HuH-7 (cell line): Measurements from ENCODE around the gene MEN1.

ENCODE experiments used
- DNase-seq: peaks from one replicate; pipeline ENCODE4 v3.0.0; 2011; ENCODE audit warnings: low spot score

Gene MEN1

GRCh38 chr11:64801561-64802369 is 8.6 kb downstream of the MEN1 start:
- DNase-seq, result no peak

GRCh38 chr11:64801158-64801464 is 9.2 kb downstream of the MEN1 start:
- DNase-seq, result no peak

DNA sequence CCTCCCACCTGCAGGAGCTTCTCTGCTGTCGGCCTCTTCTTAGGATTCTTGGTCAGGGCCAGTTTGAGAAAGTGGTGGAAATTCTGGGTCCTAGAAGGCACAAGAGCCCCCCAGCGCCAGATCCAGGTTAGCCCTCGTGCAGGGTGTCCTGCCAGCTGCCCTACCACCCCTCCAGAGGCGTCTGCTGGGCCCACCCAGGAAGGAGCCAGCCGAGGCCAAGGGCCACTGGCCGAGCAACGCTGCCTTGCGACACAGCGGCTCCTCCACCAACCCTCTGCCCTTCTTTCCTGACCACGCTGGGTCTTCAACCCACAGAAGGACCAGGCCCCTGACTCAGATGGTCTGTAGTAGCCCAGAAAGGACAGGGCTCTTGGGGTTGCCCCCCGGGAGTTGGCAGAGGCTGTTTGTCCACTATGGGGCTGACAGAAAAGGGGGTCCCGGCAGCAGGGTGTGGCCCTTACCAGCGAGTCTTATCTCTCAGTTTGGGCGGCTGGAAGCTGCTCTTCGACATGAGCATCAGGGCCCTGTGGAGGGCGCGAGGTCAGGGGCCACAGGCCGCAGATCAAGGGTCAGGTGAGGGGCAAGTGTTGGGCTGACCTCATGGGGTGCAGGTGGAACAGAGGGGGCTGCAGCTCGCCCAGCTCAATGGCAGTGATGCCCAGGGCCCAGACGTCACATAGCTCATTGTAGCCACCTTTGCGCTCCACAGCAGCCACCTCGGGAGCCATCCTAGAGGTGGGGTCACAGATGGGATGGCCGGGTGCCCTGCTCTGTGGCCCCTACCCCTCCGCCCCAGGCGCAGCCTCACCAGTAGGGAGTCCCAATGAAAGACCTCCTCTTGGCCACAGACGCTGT is 9.8 kb downstream of the MEN1 start:
- DNase-seq, result no peak

DNA sequence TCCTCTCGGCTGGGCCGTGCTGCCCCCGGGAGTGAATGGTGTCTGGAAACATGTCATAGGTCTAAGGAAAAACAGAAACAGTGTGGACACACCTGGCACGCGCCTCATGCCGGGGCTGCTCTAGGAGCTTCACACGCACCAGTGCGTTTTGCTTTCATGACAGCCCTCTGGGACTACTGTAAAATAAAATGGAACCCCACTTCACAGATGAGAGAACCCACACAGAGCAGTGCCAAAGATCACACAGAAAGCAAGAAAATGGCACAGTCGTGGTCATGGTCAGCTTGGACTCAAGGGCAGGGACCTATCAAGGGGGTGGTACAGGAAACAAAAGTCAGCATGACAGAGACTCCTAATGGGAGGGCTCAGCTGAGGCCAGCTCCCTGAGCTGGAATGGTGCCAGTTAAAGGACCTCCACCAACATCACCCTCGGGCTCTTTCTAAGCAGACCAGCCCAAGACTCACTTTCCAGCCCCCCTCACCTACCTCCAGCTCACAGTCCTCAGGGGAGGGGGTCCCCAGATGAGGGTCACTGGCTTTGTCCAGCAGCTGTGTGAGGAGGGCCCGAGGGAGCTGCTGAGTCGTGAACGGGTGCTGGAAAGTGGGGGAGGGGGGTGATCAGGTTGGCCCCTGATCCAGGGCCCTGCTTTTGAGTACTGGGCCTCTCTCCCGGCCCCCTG is 10.6 kb downstream of the MEN1 start:
- DNase-seq, result no peak

DNA sequence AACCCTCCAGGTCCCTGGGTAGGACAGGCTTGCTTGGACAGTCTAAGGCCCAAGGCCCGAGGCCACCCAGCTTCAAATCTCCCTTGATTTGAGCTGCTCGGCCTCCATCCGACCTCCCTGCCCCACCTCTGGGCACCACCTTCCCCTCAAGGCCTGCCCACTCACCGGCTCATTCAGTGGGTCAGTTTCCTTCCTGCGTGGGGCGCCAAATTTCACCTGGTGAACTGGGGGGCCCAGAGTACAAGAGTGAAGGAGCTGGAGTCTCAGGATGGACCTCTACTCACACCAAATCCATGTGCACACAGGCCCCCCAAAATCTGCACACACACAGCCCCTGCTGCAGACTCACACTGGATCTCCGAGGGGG is 11.1 kb downstream of the MEN1 start:
- no peak for DNase-seq

DNA sequence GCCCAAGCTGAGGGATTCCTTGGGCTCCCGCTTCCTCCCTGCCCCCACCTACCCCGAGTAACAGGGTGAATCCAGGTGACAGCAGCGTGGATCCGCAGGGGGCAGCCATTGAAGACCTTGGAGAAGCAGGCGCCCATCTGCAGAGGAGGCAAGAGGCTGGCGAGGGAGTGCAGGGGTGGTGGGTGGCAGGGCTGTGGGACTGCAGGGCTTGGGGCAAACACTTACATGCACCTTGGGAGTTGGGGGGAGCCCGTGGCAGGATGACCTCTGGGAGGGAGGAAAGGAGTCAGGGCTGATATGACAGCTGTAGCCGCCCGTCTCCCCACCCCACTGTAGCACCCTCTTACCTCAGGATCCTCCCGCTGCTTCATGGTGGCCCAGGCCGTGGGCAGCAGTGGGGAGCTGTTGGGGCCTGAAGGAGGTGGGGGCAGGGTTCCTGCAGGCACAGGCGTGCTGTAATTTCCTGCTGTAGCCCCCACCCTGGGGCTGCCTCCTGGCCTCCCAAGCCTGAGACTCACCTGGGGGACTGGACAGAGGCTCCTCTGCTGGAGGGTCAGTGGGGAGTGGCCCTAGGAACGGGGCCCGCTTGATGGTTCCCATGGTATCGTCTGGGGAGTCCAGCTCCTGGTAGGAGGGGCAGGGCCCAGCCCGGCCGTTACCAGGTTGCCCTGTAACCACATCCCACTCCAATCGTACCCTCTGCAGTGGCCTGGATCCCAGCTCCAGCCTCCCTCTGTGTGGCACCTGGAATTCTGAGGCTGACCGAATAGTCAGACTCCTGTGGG is 13.4 kb downstream of the MEN1 start:
- no peak for DNase-seq

DNA sequence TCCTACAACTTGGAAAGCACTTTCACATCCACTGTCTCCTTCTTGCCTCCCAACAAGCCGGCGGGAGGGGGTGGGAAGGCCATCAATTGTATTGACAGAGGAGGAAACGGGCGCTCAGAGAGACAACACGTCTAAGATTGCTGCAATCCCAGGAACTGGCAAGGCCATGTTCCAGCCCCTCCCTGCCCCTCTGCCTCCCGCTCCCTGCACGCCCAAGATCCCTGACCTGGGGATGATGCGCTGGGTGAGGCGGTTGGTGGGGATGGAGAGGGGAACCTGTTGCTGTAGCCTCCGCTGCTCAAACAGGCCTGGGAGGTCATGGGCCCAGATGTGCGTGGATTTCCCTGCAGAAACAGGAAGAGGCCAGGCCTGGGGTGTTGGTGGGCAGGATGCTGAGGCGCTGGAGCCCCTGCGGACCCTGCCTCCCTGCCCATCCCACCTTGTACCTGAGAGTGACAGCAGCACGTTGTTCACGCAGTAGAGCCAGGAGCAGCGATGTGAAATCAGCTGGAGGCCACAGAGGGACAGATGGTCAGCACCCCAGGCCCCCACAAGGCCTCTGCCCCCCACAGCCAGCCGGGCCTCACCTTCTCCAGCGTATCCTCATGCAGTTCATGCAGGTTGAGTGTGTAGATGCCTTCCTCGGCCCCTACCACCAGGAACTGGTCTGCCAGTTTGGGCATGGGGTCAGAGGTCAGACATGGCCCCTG is 14.1 kb downstream of the MEN1 start:
- DNase-seq, result no peak

DNA sequence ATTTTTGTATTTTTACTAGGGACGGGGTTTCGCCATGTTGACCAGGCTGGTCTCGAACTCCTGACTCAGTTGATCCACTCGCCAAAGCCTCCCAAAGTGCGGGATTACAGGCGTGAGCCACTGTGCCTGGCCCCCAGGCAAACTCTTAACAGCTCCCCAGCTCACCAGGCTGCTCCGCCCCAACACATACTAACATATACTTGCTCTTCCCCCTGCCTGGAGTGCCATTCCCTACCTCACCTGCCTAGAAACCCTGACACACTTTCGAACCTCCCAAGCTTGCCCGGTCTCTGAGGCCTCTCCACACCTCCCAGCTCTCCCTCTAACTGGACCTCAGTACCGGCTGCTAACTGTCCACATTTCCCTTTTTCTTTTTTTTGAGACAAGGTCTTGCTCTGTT is 15.8 kb downstream of the MEN1 start:
- DNase-seq, result no peak

DNA sequence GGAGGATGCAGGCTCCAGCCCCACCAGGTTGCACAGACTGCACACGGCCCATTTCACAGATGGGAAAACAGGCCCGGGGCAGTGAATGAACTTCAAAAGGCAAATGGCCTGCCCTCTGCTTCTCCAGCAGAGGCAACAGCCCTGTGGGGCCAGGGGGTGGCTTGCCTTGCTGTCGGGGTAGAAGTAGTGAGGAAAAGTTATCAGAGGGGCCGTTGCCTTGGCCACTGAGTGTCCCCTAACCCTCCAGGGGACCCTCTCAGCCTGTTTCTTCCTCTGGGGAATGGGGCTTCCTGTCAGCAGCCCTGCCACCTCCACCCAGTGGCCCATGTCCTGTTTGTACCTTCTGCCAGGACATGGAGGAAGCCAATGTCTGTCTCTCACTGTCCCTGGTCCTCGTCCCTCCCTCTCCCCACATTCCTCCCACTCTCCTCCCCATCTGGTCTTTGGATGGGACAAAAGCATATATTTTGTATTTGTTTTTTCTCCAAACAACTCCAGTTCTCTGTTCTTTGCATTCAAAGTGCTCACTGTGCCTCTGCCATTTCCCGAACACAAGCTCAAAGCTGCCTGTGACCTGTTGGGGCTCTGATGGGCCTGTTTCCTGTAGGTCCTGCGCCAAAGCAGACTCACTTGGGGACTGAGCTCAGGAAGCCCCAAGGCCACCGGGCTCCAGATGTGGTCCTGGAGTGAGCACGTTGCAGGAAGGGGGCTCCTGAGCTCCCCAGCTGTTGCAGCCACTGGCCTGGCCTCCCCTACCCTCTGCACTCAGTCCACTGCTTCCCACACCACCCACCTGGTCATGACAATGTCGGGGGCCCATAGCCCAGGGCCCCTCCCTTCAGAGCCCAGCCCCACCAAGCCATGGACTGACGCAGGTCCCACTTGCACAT is 16.8 kb downstream of the MEN1 start:
- DNase-seq, result no peak

GRCh38 chr11:64792482-64792881 is 17.9 kb downstream of the MEN1 start:
- no peak for DNase-seq

GRCh38 chr11:64791781-64792291 is 18.5 kb downstream of the MEN1 start:
- DNase-seq, result no peak

DNA sequence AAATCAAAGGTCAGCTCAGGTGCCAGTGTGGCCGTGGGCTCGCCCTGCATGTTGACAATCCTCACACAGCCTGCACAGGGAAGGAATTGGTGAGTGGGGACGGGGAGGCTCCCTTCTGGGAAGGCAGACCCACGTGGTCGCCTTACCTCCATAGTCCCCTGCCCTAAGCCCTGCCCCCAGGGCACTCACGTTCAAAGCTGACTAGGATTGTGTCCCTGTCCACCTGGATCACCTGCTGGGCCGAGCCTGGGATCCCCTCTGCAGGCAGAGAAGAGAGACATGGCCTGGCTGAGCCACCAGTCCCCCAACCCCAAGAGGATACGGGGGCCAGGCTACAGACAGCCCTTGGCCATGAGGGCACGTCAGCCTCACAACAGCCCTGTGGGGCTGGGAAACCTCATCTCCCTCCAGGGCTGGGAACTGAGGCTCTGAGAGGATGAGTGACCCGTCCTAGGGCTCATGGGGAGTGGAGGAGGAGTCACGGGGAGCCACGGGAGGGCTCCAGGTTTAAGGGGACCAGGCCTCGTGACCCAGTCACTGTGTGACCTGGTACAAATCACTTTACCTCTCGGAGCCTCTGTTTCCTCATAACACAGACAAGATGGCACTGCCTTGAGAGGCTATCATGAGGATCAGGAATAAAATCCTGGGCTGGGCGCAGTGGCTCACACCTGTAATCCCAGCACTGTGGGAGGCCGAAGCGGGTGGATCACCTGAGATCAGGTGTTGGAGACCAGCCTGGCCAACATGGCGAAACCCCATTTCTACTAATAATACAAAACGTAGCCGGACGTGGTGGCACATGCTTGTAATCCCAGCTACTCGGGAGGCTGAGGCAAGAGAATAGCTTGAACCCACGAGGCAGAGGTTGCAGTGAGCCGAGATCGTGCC is 19.9 kb downstream of the MEN1 start:
- no peak for DNase-seq

- no peak for DNase-seq
Measured at GRCh38 chr11:64789331-64790204, 20.8 kb downstream of the MEN1 start.

- no peak for DNase-seq
Measured at GRCh38 chr11:64788321-64789215, 21.8 kb downstream of the MEN1 start.

GRCh38 chr11:64787526-64788320 is 22.6 kb downstream of the MEN1 start:
- peak; percentile 76 for DNase-seq

- no peak for DNase-seq
Measured at GRCh38 chr11:64786308-64786707, 24.0 kb downstream of the MEN1 start.
